HG03280 (cell line): ENCODE results near the gene ELAVL1.
A peak's percentile ranks its signal among the peaks of the same experiment; 100 is the strongest.
"Not testable (repeated sequence)": the region's sequence is repeated elsewhere in the genome, so short reads cannot be mapped to it uniquely, and the experiment has no call there.

Experiments
- ATAC-seq: cut with Tn5 transposase; IDR thresholded peaks from one replicate; pipeline ENCODE4 v1.9.1; 2021; ENCODE audit warnings: mild to moderate bottlenecking, moderate library complexity; ENCODE audit not compliant: unreplicated experiment

Gene ELAVL1

DNA sequence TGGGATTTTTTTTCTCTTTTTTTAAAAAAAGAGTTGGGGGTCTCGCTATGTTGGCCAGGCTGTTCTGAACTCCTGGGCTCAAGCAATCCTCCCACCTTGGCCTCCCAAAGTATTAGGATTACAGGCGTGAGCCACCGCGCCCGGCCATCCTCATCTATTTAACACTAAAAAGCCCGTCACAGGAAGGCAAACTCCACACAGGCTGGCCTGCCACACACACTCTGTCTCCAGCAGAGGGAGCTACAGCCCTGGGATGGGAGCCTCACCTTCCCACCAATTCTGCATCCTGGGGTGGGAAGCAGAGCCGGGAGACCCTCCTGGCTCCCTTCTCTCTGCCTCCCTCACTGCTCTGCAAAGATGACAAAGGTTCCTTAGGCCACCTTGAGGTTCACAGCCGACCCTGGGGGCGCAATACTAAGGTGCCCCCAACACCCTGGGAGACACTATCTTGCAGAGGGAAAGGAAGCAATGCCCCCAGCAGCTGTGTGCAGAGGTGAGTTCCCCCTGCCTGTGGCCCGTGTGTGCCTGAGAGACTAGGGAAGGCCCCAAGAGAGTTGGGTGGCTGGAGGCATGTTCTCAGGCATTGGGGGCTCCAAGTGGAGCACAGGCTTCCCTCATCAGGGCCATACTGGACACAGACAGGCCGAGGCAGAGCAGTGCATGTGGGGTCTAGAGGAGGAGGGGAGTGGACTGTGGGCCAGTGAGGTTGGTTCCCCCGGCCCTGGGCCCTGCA is 34.6 kb downstream of the ELAVL1 start:
- ATAC-seq = no peak

- no peak for ATAC-seq
These were observed 35.9 kb downstream of the ELAVL1 start for GRCh38 chr19:7969555-7969939.

- no peak for ATAC-seq
These were observed 36.5 kb downstream of the ELAVL1 start for GRCh38 chr19:7968796-7969554.

DNA sequence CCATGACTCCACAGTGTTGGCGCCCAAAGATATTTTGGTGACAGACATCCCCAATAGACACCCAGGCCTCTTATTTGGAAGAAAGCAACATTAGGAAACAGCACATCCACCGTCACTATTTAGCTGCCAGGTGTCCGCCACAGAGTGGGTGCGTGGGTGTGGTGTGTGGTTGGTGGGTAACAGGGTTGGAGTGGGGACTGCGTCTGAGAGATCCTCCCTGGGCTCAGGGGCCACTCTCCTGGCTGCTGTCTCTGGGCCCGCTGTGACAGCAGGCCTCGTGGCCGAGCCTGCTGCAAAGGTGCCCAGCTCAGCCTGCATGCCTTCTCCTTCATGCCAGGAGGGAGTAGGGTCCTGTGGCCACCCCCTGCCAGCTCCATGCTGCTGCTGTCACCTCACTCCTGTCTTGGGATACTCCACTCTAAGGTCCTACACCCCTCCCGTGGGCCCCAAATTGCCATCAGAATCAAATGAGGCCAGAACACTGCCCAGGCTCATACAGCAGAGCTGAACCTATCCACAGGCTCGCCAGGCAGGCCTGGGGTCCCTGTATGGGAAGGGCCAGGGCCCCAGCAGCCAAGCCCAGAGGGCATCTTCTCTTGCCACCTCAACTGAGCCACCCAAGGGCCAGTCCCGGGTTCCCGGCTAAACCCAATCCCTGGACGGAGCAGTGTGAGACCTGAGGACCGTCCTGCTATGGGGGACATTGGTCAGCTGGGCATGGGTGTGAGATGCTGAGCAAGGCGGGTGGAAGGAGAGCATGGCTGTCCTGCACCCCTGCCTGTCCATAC is 37.2 kb downstream of the ELAVL1 start:
- no peak for ATAC-seq

GRCh38 chr19:7965921-7966665 is 39.3 kb downstream of the ELAVL1 start:
- ATAC-seq = no peak

- no peak for ATAC-seq
These were observed 40.1 kb downstream of the ELAVL1 start for GRCh38 chr19:7965259-7965841.

DNA sequence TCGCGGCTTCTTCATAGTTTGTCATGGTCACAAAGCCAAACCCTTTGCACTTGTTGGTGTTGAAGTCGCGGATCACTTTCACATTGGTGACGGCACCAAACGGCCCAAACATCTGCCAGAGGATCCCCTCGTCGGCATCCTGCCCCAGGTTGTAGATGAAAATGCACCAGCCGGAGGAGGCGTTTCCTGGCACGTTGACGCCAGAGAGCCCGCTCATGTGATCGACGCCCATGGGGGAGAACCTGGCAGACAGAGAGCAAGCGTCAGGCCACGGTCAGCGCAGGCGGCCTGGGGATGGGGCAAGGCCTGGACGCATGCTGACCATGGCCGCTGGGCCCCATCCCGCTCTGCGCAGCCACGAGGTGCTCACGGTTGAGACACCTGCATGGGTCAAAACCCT is 41.9 kb downstream of the ELAVL1 start:
- no peak for ATAC-seq

DNA sequence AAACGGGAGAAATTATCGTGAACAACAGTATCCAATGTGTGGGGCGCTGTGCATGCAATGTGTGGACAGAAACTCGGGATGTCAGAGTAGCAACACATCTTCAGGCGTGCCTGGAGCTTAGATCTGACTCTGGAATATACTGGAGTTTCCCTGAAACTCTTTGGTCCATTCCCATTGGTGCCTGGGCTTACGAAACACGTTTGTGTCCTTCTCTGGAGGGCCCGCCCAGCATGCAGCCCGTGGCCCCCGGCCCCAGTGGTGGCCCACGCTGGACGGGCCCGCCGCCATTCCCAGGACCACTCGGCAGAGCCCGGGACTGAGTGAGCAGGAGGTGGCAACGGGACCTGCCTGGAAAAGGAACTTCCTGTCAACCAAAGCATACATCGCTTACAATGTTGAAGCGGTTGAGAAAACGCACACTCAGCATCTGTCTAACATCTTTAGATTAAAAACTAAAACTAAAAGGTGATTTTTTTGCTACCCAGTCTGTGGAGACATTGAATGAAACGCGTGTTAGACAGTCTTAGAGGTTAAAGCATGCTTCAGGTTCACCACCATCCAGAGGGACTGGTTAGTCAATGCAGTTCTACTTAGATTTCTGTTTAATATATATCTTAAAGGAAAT is 42.7 kb downstream of the ELAVL1 start:
- ATAC-seq = no peak

DNA sequence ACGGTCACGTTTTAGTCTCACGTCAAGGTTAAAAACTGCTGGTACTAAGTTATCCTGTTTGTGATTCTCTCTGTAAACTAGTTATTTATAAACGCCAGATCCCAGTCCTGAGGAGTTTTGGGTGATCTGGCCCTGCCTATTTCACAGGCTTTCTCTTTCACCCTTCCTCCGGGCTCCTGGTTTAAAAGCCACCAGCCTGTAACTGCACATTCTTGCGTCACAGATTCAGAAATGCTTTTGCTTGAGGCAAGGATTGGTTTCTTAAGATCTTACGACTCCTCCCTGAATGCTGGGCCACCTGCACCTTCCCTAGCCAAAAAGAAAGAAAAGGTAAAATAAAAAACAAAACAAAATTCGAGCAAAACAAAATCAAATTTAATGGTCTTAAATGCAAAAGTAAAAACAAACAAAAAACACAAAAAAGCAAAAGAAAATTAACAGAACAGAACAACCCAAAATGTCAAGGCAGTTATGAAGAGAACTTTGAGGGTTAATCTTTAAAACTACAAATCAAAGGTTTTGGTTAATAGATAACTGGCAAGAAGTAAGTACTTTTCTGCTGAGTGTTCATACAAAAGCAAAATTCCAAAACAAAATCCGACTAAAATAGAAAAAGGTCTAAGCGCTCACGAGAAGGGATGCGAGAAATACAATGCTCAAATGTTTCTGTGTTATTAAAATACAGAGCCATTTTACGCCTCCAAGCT is 43.4 kb downstream of the ELAVL1 start:
- no peak for ATAC-seq

- ATAC-seq = not testable (repeated sequence)
These were observed 44.4 kb downstream of the ELAVL1 start for GRCh38 chr19:7961082-7961481.

DNA sequence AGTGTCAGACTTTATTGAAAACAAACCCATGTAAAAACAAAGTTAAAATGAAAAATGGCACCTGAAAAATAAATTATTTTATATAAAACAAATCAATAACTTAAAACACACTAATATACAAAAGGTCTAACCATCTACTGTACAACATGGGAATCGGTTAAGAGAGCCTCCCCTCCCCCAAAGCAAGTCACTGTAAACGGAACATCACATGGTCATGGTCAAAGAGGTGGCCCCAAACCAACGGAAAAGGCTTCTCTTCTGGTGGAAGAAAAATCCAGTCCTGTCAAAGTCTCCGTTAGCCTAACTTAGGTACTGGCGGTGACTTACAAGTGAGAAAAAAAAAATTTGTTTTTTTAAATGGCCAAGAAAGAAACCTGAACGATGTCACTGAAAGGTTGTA is 46.2 kb downstream of the ELAVL1 start:
- no peak for ATAC-seq

GRCh38 chr19:7955696-7956095 is 49.7 kb downstream of the ELAVL1 start:
- ATAC-seq = no peak

DNA sequence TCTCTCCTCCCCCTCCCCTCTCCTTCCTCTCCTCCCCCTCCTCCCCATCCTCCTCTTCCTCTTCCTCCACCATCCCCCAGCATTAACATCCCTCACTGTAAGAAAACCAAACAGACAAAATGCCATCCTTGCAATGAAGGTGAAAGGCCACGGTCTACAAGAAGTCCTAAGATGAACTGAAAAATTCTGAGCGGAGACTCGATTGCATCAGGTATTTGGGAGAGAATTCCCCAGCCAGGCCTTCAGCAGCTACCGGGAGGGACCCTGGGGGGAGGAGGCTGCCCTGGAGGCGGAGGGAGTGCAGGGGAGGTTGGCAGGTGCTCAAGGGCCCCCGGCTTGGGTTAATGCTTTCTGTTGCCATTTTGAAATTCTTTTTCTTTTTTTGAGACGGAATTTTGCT is 51.9 kb downstream of the ELAVL1 start:
- no peak for ATAC-seq

- no peak for ATAC-seq
These were observed 52.4 kb downstream of the ELAVL1 start for GRCh38 chr19:7953060-7953459.

DNA sequence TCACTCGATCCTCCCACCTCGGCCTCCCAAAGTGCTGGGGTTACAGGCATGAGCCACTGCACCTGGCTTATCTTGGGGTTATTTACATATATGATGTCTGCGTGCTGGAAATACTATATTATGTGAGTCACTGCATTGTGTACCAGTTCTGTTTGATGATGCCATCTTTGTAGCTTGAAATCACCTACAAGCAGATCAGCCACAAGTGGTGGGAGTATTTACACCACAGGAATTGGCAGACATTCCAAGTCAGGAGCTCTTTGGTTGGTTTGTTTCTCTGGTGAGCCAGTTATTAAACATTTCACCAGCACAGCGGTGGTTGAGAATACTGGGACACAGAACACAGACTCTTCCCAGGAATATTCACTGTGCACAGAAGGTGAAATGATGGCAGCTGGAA is 57.5 kb downstream of the ELAVL1 start:
- no peak for ATAC-seq

DNA sequence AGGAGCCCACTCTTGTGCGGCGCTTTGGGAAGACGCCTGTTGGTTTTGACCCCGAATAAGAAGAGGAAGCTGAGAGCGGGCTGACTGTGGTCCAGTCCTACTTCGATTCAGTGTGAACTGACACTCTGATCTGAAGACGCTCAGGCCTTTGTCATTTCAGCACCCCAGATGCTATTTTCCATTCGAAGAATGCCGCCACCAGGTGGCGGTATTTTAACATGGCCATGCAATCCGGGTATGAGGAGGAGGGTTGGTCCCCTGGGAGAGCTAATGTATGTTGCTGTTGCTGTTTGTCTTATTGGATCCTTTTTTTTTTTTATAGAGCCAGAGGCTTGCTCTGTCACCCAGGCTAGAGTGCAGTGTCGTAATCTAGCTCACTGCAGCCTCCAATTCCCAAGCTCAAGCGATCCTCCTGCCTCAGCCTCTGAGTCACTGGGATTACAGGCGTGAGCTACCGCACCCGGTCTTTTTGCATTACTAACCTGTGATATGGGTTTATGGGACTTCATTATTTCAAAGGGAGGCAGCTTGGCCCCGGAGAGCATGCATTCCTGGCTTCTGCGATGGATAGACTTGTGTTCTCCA is 61.2 kb downstream of the ELAVL1 start:
- ATAC-seq = peak; percentile 27

- peak; percentile 96 for ATAC-seq
These were observed 61.8 kb downstream of the ELAVL1 start, which contains the start of gene TIMM44 for GRCh38 chr19:7943444-7944176. Gene TIMM44, minus strand, starts transcription at chr19:7943666. Its CDS starts 15 bp downstream, at chr19:7943651.

GRCh38 chr19:7942981-7943443 is 62.4 kb downstream of the ELAVL1 start:
- no peak for ATAC-seq
